ENCODE data around the gene ATP6V1G2. TPM values are rescaled to one million over a fixed set of nuclear protein-coding genes. Genes with fewer than 3 reads are reported as not detected.

Gene ATP6V1G2
- total and polyA plus RNA-seq, 12 donors = 0.88 to 2.5 (median 2.0) TPM

GRCh38 chr6:31540640-31541039 lies 5.8 kb downstream of the ATP6V1G2 start:
- H3K36me3 ChIP-seq = peaks cover 0 to 48% (median 40%) of the 10 kb centered on the region in 9 donors
- H3K9me3 ChIP-seq = no peaks in the 10 kb centered on the region
- DNase-seq (no peak), ATAC-seq (no peak)
- H3K4me1 ChIP-seq = peaks cover 22 to 54% (median 37%) of the 10 kb centered on the region in 9 donors
- WGBS, 2 donors = 13 to 15% methylated on average over 4 of the region's 4 CpGs
- H3K27ac ChIP-seq = peak overlapping the region in 8 of 10 donors; percentile 88 to 100 (median 95)
- H3K4me3 ChIP-seq = peak overlapping the region; percentile 42 to 87 (median 73)
- intact Hi-C loops (cut with DNase I) = loop anchor here in 6 of 10 donors (2.0 to 10.0 kb wide), 7 partner anchors 42 to 414 kb away; partner anchors contain the start of genes MICB (in 4 of the 6), NELFE (in 3 of the 6), SKIC2 (in 3 of the 6) and CSNK2B (in 1 of the 6)
- no peaks in the 10 kb centered on the region for H3K27me3 ChIP-seq
- no peak for TF ChIP-seq CTCF (IDR thresholded peaks at IDR 0.05)

- 44 to 51% methylated on average over 6 of the region's 6 CpGs for WGBS, 2 donors
- intact Hi-C loops (cut with DNase I) = no loop called here
- Histone ChIP-seq H3K4me3 (peak overlapping the region in 3 of 10 donors; percentile 80 to 87 (median 82)), H3K27me3 (no peaks in the 10 kb centered on the region), H3K36me3 (peaks cover 0 to 66% (median 56%) of the 10 kb centered on the region in 9 donors), H3K4me1 (peaks cover 22 to 55% (median 37%) of the 10 kb centered on the region in 9 donors), H3K27ac (peak overlapping the region in 4 of 10 donors; percentile 26 to 98 (median 95)), H3K9me3 (no peaks in the 10 kb centered on the region)
- DNase-seq (no peak), ATAC-seq (no peak)
- no peak for TF ChIP-seq CTCF (IDR thresholded peaks at IDR 0.05)
These were observed 7.5 kb downstream of the ATP6V1G2 start for GRCh38 chr6:31538805-31539400.

- no peak overlapping the region for H3K27ac ChIP-seq
- H3K9me3 ChIP-seq = no peaks in the 10 kb centered on the region
- DNase-seq (no peak), ATAC-seq (no peak)
- no peak overlapping the region for H3K4me3 ChIP-seq
- no peaks in the 10 kb centered on the region for H3K27me3 ChIP-seq
- WGBS, 2 donors = 34 to 42% methylated on average over 2 of the region's 2 CpGs
- intact Hi-C loops (cut with DNase I) = no loop called here
- TF ChIP-seq CTCF (IDR thresholded peaks at IDR 0.05) = no peak
- peaks cover 17 to 55% (median 28%) of the 10 kb centered on the region in 9 donors for H3K4me1 ChIP-seq
- H3K36me3 ChIP-seq = peaks cover 4 to 98% (median 79%) of the 10 kb centered on the region in 9 donors
These were observed 10.7 kb downstream of the ATP6V1G2 start for GRCh38 chr6:31535538-31536324.

- intact Hi-C loops (cut with DNase I) = loop anchor here in 1 of 10 donors (5.0 kb wide), 1 partner anchor 37 kb away; the partner anchor contains the start of gene MICB
These were observed 11.8 kb downstream of the ATP6V1G2 start for GRCh38 chr6:31534521-31535040.

More at GRCh38 chr6:31534521-31535040, 11.8 kb downstream of the ATP6V1G2 start:
- peaks cover 7 to 44% (median 16%) of the 10 kb centered on the region in 9 donors for H3K4me1 ChIP-seq
- no peaks in the 10 kb centered on the region for H3K27me3 ChIP-seq
- 89 to 90% methylated on average over 24 of the region's 24 CpGs for WGBS, 2 donors
- H3K9me3 ChIP-seq = no peaks in the 10 kb centered on the region
- TF ChIP-seq CTCF (IDR thresholded peaks at IDR 0.05) = no peak
- H3K27ac ChIP-seq = no peak overlapping the region
- ATAC-seq = no peak
- DNase-seq = no peak
- H3K4me3 ChIP-seq = no peak overlapping the region
- H3K36me3 ChIP-seq = peaks cover 4 to 100% (median 80%) of the 10 kb centered on the region in 9 donors
